ENCODE results near the gene TEF. TPM values are rescaled to one million over a fixed set of nuclear protein-coding genes. Genes with fewer than 3 reads are reported as not detected.

The TEF gene
- polyA plus RNA-seq, 1 experiment, result 13.7 TPM

- POLR2A ChIA-PET, result interaction anchor here (0.6 to 2.6 kb wide), 20 partner anchors 10 to 161 kb away, joined by 3 to 24 read pairs (median 8); partner anchors contain the start of genes ACO2, PHF5A and TEF
- CTCF ChIA-PET, result interaction anchor here (0.7 to 1.7 kb wide), 3 partner anchors 15 to 80 kb away, joined by 3 to 4 read pairs (median 4); no protein-coding TSS in a partner anchor
- TF ChIP-seq, protein P1, sequence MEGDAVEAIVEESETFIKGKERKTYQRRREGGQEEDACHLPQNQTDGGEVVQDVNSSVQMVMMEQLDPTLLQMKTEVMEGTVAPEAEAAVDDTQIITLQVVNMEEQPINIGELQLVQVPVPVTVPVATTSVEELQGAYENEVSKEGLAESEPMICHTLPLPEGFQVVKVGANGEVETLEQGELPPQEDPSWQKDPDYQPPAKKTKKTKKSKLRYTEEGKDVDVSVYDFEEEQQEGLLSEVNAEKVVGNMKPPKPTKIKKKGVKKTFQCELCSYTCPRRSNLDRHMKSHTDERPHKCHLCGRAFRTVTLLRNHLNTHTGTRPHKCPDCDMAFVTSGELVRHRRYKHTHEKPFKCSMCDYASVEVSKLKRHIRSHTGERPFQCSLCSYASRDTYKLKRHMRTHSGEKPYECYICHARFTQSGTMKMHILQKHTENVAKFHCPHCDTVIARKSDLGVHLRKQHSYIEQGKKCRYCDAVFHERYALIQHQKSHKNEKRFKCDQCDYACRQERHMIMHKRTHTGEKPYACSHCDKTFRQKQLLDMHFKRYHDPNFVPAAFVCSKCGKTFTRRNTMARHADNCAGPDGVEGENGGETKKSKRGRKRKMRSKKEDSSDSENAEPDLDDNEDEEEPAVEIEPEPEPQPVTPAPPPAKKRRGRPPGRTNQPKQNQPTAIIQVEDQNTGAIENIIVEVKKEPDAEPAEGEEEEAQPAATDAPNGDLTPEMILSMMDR (IDR thresholded peaks at IDR 0.05; ENCODE audit: low read depth, low read length), result no peak
- Histone ChIP-seq H3K27ac (ENCODE audit: low read depth, low read length) (peak overlapping the region; percentile 96), H3K27me3 (ENCODE audit: control insufficient read depth, insufficient read depth, low read length) (no peaks in the 10 kb centered on the region), H3K4me3 (ENCODE audit: low read depth, low read length) (peak overlapping the region; percentile 98), H3K9me3 (ENCODE audit: control insufficient read depth, insufficient read depth, low read length) (no peaks in the 10 kb centered on the region; the same call in 1 of the 2 replicates)
- DNase-seq (ENCODE audit: low read depth, low spot score), result no peak
Observed at GRCh38 chr22:41447435-41448188, 65.9 kb downstream of the TEF start.

- ChIA-PET POLR2A (interaction anchor here (0.6 to 2.0 kb wide), 12 partner anchors 10 to 162 kb away, joined by 3 to 17 read pairs (median 7); partner anchors contain the start of genes ACO2, PHF5A, RANGAP1 and TEF), CTCF (interaction anchor here (0.5 to 1.7 kb wide), 6 partner anchors 14 to 200 kb away, joined by 3 to 7 read pairs (median 4); no protein-coding TSS in a partner anchor)
- TF ChIP-seq, protein P1 (IDR thresholded peaks at IDR 0.05; ENCODE audit: low read depth, low read length), result no peak
- Histone ChIP-seq H3K27me3 (ENCODE audit: control insufficient read depth, insufficient read depth, low read length) (no peaks in the 10 kb centered on the region), H3K4me3 (ENCODE audit: low read depth, low read length) (peak overlapping the region; percentile 98), H3K9me3 (ENCODE audit: control insufficient read depth, insufficient read depth, low read length) (no peaks in the 10 kb centered on the region; the same call in 1 of the 2 replicates), H3K27ac (ENCODE audit: low read depth, low read length) (peak overlapping the region; percentile 96)
- peak; percentile 97 for DNase-seq (ENCODE audit: low read depth, low spot score)
Observed at GRCh38 chr22:41448189-41448808, 66.6 kb downstream of the TEF start.

Small RNAs within 50 kb of the gene (small RNA-seq; reads per million reads assigned to genes)
- not detected for gene RNU6-495P (ENCODE audit: insufficient read length, low read depth)

Other genes with a start within 250 kb of the TEF start
- 19.1 and 19.8 TPM in 2 replicates for gene L3MBTL2, start 176.6 kb upstream of the TEF start, polyA plus RNA-seq (2011; rRNA removed)
- gene CHADL, start 141.0 kb upstream of the TEF start, polyA plus RNA-seq (2011; rRNA removed), result 0.24 and 0.65 TPM in 2 replicates
- 75.8 and 94.9 TPM in 2 replicates for gene RANGAP1, start 95.8 kb upstream of the TEF start, polyA plus RNA-seq (2011; rRNA removed)
- 55.3 and 68.7 TPM in 2 replicates for gene ZC3H7B, start 80.4 kb upstream of the TEF start, polyA plus RNA-seq (2011; rRNA removed)
- gene TOB2, start 64.9 kb downstream of the TEF start, polyA plus RNA-seq (2011; rRNA removed), result 25.9 and 27.0 TPM in 2 replicates
- gene PHF5A, start 86.8 kb downstream of the TEF start, polyA plus RNA-seq (2011; rRNA removed), result 47.9 and 53.8 TPM in 2 replicates
- 32.2 and 44.4 TPM in 2 replicates for gene ACO2, start 87.2 kb downstream of the TEF start, polyA plus RNA-seq (2011; rRNA removed)
- 36.3 and 41.1 TPM in 2 replicates for gene POLR3H, start 162.5 kb downstream of the TEF start, polyA plus RNA-seq (2011; rRNA removed)
- gene CSDC2, start 179.1 kb downstream of the TEF start, polyA plus RNA-seq (2011; rRNA removed), result 12.4 and 21.2 TPM in 2 replicates
- 60.7 and 72.5 TPM in 2 replicates for gene PMM1, start 207.9 kb downstream of the TEF start, polyA plus RNA-seq (2011; rRNA removed)
- 22.3 and 23.8 TPM in 2 replicates for gene DESI1, start 239.1 kb downstream of the TEF start, polyA plus RNA-seq (2011; rRNA removed)
- gene XRCC6, start 239.4 kb downstream of the TEF start, polyA plus RNA-seq (2011; rRNA removed), result 149 and 196 TPM in 2 replicates